GM21717 (cell line): ENCODE results near the gene DNTT.
"Not testable (repeated sequence)": the region's sequence is repeated elsewhere in the genome, so short reads cannot be mapped to it uniquely, and the experiment has no call there.

Source experiments
- ATAC-seq: cut with Tn5 transposase; IDR thresholded peaks from one replicate; pipeline ENCODE4 v1.9.1; 2021; ENCODE audit warnings: mild to moderate bottlenecking, moderate library complexity; ENCODE audit not compliant: unreplicated experiment

Gene DNTT

GRCh38 chr10:96305019-96305418 lies 785 bp downstream of the DNTT start:
- ATAC-seq, result no peak

- ATAC-seq, result no peak
Measured at GRCh38 chr10:96306516-96306915, 2.3 kb downstream of the DNTT start.

- not testable (repeated sequence) for ATAC-seq
Measured at GRCh38 chr10:96308854-96309253, 4.6 kb downstream of the DNTT start.

GRCh38 chr10:96309628-96310320 lies 5.5 kb downstream of the DNTT start:
- ATAC-seq, result no peak

GRCh38 chr10:96310321-96310669 lies 6.1 kb downstream of the DNTT start:
- no peak for ATAC-seq

- no peak for ATAC-seq
Measured at GRCh38 chr10:96311180-96311715, 7.0 kb downstream of the DNTT start.

- no peak for ATAC-seq
Measured at GRCh38 chr10:96313344-96313743, 9.1 kb downstream of the DNTT start.

- ATAC-seq, result no peak
Measured at GRCh38 chr10:96317067-96317833, 13.0 kb downstream of the DNTT start.

- no peak for ATAC-seq
Measured at GRCh38 chr10:96319754-96320474, 15.7 kb downstream of the DNTT start.

- no peak for ATAC-seq
Measured at GRCh38 chr10:96321822-96322221, 17.6 kb downstream of the DNTT start.

- ATAC-seq, result no peak
Measured at GRCh38 chr10:96322275-96322674, 18.0 kb downstream of the DNTT start.

- no peak for ATAC-seq
Measured at GRCh38 chr10:96324447-96324846, 20.2 kb downstream of the DNTT start.

- ATAC-seq, result peak; percentile 91
Measured at GRCh38 chr10:96325719-96326373, 21.6 kb downstream of the DNTT start.

GRCh38 chr10:96327462-96327861 lies 23.2 kb downstream of the DNTT start:
- ATAC-seq, result no peak

GRCh38 chr10:96333101-96333500 lies 28.9 kb downstream of the DNTT start:
- ATAC-seq, result no peak

- no peak for ATAC-seq
Measured at GRCh38 chr10:96334616-96335526, 30.6 kb downstream of the DNTT start.

GRCh38 chr10:96337106-96337505 lies 32.9 kb downstream of the DNTT start:
- ATAC-seq, result no peak

GRCh38 chr10:96338279-96338925 lies 34.2 kb downstream of the DNTT start:
- ATAC-seq, result no peak

GRCh38 chr10:96339383-96339782 lies 35.1 kb downstream of the DNTT start:
- ATAC-seq, result no peak
